HG02943 (cell line): Measurements from ENCODE around the gene HNF1B.
"Not testable (repeated sequence)": the region's sequence is repeated elsewhere in the genome, so short reads cannot be mapped to it uniquely, and the experiment has no call there.

Experiments
- ATAC-seq: cut with Tn5 transposase; IDR thresholded peaks from one replicate; pipeline ENCODE4 v1.9.1; 2021; ENCODE audit warnings: mild to moderate bottlenecking, low read depth, moderate library complexity; ENCODE audit not compliant: unreplicated experiment

HNF1B gene

GRCh38 chr17:37708616-37709212 lies 36.1 kb downstream of the HNF1B start:
- ATAC-seq, result no peak

GRCh38 chr17:37708008-37708615 lies 36.7 kb downstream of the HNF1B start:
- ATAC-seq, result no peak

GRCh38 chr17:37706446-37706845 lies 38.4 kb downstream of the HNF1B start:
- no peak for ATAC-seq

DNA sequence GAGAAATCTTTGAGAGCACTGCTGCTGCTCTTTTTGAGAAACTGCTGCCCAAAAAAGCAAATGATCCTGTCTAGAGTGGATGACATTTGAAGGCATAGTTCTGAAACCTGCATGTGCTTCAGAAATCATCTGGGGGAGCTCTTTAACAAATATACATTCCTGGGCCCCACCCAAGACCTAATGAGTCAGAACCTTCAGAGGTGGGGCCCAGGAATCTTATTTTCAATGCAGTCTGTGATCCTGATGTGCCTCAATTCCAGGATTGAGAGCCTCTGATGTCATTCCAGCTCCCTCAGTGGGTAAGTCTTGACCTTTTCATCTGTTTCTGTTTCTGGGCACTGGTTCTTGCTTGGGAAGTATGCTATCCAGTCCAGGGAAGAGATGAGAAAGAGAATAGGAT lies 42.3 kb downstream of the HNF1B start:
- no peak for ATAC-seq

DNA sequence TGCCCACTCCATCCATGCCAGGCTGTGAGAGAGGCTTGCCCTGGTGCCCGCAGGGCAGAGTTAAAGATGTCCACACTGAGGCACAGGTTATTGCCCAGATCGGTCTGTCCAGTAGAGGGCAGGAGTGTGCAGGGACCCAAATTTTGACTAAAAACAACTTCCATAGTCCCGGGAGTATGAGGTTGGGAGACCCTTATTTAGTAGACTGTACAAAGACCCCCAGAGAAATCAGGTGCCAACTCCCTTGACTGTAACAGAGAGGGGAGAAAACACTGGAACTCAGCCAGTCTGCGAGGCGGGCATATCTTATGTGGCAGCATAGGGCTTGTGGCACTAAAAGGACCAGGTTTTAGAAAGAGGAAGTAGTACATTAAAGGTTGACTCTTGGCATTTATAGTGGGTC lies 43.4 kb downstream of the HNF1B start:
- ATAC-seq, result no peak

DNA sequence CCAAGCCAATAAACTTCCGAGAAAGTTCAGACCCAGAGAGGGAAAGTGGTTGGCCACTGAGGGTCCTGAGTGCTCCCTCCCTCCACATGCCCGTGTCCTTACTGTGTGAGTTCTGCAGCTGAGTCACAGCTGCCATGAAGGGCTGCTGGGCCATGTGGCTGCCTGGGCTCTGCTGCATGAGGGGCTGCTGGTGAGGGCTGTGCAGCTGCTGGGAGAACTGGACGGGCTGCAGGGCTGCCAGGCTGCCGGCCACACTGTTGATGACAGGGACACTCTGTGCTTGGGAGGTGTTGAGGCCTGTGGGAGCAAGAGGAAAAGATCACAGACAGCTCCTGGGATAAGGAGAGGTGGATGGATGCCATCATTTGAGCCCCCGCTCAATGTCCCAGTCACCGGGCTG lies 44.0 kb downstream of the HNF1B start:
- ATAC-seq, result no peak

DNA sequence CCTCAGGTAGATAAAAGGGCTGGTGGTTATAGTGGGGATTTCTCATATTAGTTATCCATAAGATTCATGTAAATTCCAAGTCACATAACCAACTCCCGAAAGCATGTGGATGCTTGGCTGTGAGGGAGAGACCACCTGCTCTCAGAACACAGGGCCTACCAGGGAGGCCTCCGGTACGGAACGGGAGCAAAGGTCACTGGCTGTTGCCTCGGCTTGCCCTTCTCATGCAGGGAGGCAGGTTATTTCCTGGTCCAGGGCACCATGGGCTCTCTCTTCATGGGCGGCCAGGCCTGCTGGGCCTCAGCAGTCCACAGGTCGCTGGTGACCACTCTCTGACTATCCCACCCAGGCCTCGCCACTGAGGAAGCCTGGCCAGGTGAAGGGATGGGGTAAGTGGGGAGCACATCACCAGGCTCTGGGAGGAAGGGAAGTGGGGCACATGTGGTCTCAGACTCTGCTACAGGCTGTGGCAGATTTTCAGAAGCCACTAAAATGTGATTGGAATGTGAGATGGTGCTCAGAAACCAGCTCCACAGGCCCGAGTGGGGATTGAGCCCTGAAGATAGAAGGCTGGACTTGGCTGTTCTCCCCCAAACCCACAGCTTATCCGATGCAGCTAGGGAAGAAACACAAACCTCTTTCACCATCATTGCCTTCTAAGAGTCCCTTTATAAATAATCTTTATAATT lies 45.4 kb downstream of the HNF1B start:
- no peak for ATAC-seq

DNA sequence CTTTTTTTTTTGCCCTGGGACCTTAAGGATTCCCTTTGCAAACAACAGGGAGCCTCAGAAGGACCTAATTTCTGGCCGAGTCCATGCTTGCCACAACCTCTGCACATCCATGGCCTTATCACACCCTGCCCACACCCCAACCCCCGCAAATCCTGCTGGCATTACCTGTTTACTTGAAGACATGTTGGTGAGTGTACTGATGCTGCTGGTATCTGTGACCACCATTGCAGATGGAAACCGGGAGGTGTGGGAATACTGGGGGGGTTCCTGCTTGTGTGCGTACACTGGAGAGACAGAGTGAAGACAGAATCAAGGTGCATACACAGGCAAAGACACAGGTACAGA lies 46.0 kb downstream of the HNF1B start:
- ATAC-seq, result no peak

DNA sequence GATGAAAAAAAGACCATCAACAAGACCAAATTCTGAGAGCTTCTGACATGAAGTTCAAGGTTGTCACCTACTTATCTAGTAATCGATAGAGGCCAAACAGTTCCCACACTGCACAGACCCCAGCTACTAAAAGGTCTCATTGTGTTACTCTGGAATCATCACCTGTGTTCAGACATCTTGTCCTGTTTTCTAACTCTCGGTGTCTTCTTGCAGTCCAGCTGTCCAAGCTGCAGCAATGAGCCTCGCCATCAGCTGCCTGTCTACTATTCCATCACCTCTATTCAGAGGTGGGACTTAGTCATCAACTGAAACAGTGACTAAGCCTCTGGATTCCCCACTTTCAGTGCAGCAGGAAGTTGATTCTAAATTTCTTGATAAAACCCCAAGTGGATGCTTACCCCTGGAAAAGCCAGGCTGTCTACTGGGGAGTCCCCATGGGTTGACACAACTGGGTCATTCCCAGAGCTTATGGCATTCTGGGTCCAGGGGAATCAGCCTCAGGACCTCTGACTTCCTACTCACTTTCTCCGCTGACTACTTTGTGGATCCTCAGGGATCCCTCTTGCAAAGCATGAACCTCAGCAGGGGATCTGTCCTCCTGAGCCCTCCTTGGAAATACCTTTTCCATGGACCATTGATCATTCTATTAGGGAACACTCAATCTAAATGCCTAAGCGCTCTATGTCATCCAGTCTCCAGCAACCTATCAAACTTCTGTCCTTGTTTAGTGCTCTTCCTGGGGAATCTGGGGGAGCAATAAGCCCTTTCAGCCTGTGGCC lies 46.5 kb downstream of the HNF1B start:
- no peak for ATAC-seq

DNA sequence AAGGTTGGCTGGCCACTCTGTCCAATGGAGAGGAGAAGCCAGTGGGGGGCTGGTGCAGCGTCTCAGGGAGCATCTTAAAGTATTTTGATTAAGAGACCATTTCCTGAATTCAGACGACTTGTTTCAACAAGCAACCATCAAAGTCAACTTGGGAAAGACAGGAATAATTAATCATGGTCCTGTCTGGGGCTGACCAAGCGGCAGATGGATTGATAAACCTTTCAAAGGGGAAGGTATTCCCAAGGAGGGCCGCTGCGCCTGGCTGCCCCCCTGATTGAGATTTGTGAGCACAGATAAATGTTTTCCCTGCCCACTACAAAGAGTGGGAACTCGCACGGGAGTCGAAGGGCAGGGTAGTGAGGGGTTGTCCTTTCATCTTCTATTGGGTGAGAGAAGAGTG lies 47.5 kb downstream of the HNF1B start:
- ATAC-seq, result no peak

GRCh38 chr17:37696366-37696765 lies 48.5 kb downstream of the HNF1B start:
- ATAC-seq, result no peak

- no peak for ATAC-seq
Observed at GRCh38 chr17:37695726-37696125, 49.1 kb downstream of the HNF1B start.

DNA sequence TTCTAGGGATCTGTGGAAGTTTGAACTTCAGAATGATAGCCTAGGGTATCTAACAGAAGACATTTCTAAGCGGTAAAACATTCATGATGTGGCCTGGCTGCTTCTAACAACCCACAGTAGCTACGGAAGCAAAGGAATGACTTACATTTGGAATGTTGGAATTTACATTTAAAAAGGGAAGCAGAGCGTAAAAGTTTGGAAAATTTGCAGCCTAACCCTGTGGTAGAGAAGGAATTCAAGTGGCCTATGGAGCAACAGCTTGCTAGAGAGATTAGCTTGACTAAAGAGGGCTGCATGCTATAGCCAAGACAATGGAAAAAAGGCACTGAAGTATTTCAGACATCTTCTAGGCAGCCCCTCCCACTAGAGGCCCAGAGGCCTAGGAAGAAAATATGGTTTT lies 50.1 kb downstream of the HNF1B start:
- no peak for ATAC-seq

GRCh38 chr17:37693328-37693727 lies 51.5 kb downstream of the HNF1B start:
- ATAC-seq, result no peak

GRCh38 chr17:37691807-37692206 lies 53.1 kb downstream of the HNF1B start:
- ATAC-seq, result no peak

DNA sequence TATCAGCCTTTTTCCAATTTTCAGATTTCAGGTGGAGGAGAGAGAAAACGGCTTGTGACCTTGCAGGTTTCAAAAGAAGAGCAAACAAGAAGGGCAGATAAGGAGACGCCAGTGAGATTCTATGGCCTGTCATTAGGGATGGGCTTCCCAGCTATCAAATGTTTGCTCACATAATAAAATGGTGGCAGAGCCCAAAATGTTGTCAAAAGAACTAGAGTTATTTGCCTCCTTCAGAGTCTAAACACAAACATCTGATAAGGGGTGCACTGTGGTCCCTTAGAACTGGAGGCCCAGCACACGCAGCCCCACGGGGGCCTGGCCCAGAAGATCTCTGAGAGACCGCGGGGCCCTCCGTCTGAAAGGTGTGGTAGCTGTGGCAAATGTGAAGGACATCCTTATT lies 55.5 kb downstream of the HNF1B start:
- no peak for ATAC-seq

DNA sequence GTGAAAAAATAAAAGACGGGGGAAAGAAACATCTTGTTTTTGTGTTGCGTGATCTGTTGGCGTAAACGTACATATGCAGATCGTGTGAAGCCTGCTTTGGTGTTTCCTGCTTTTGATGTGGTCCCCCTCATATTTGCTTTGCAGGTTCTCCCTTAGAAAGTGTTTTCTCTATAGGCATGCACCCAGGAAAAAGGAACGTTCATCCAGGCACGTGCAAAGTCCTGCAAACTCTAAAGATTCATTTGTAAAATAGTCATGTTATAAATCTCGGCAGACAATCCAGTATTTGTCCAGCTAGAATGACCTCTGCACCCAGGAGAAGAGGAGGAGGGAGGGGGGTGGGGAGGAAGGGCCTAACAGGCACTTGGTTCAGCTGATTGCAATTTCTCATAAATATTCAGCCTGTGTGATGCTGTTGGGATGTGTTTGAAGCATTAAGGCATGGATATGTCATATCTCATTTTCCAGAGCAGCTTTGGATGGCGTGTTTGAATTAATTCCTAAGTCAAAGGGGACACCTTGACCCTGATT lies 61.3 kb downstream of the HNF1B start:
- no peak for ATAC-seq

DNA sequence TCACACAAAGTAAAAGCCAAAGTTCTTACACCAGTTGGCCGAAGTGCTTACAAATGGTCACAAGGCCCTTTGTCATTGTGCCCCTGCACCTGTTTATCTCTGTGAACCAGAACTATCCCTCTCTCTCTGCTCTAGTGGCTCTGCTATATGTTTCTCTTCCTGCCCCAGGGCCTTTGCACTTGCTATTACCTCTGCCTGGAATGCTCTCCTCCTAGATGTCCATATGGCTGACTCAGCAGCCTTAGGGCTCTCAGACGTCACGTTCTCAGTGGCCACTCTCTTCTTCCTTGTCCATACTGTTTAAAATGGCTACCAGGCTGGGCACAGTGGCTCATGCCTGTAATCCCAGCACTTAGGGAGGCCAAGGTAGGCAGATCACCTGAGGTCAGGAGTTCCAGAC lies 62.9 kb downstream of the HNF1B start:
- ATAC-seq, result no peak

DNA sequence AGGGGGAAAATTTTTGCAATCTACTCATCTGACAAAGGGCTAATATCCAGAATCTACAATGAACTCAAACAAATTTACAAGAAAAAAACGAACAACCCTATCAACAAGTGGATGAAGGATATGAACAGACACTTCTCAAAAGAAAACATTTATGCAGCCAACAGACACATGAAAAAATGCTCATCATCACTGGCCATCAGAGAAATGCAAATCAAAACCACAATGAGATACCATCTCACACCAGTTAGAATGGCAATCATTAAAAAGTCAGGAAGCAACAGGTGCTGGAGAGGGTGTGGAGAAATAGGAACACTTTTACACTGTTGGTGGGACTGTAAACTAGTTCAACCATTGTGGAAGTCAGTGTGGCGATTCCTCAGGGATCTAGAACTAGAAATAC lies 64.9 kb downstream of the HNF1B start:
- not testable (repeated sequence) for ATAC-seq

DNA sequence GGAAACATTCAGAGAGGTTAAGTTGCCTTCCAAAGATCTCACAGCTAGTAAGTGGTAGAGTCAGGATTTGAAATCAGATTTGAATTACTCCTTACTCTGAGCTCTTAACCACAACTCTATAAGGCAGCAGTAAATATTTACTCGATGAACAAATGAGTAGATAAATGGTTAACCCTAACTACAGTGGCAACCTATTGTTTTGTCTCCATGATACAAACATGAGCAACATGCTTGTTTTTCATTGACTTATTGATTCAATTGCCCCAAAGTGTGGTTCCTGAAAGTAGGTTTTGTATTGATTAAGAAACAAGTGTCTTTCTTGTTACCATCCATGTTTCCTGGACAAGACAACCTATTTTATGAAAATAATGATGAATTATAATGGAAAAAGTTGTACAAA lies 66.8 kb downstream of the HNF1B start:
- no peak for ATAC-seq

DNA sequence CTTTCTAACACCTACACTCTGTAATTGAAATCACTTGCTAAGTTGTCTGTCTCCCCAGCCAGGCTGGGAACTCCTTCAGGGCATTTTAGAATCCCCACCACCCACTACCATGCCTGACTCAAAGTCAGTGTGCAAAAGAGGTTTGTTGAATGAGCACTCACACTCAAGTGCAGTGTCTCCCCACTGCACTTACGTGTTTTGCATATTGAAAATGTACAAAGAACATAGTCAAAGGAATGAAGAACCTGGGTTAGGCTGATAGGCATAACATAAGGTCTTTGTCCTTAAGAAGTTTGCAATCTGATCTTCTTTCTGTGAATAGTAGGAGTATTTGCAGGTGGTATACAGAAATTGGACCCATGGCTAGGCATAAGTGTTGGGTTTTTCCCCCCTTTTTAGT lies 67.8 kb downstream of the HNF1B start:
- no peak for ATAC-seq
